ENCODE data around the gene APOH. TPM values are rescaled to one million over a fixed set of nuclear protein-coding genes. Genes with fewer than 3 reads are reported as not detected.

APOH gene
- total and polyA plus RNA-seq, 11 donors, result 0.15 to 0.30 TPM; not detected in 9

GRCh38 chr17:66275651-66276050 is 46.4 kb upstream of the APOH start:
- no peak for DNase-seq
- Histone ChIP-seq H3K36me3 (no peaks in the 10 kb centered on the region), H3K4me3 (no peak overlapping the region), H3K27ac (no peak overlapping the region), H3K4me1 (peaks cover 0 to 6% (median 0%) of the 10 kb centered on the region in 12 donors), H3K27me3 (no peaks in the 10 kb centered on the region), H3K9me3 (peaks cover 0 to 9% (median 2%) of the 10 kb centered on the region in 12 donors)
- 62 to 68% (median 66%) methylated on average over 6 of the region's 6 CpGs for WGBS, 4 donors
- ATAC-seq, result peak in 2 of 4 donors; percentile 31 to 54
- intact Hi-C loops (cut with DNase I), result no loop called here
- TF ChIP-seq CTCF (IDR thresholded peaks at IDR 0.05) (no peak), POLR2A (IDR thresholded peaks at IDR 0.05) (no peak)

- intact Hi-C loops (cut with DNase I), result no loop called here
- TF ChIP-seq POLR2A (IDR thresholded peaks at IDR 0.05) (no peak), CTCF (IDR thresholded peaks at IDR 0.05) (no peak)
- peaks cover 0 to 6% (median 0%) of the 10 kb centered on the region in 12 donors for H3K4me1 ChIP-seq
- no peak overlapping the region for H3K4me3 ChIP-seq
- H3K27me3 ChIP-seq, result no peaks in the 10 kb centered on the region
- H3K36me3 ChIP-seq, result no peaks in the 10 kb centered on the region
- H3K9me3 ChIP-seq, result peaks cover 0 to 15% (median 2%) of the 10 kb centered on the region in 12 donors
- no peak overlapping the region for H3K27ac ChIP-seq
- DNase-seq (no peak), ATAC-seq (no peak)
These were observed 44.3 kb upstream of the APOH start for GRCh38 chr17:66273586-66273848.

GRCh38 chr17:66272811-66273585 is 43.8 kb upstream of the APOH start:
- intact Hi-C loops (cut with DNase I), result no loop called here
- peaks cover 0 to 15% (median 2%) of the 10 kb centered on the region in 12 donors for H3K9me3 ChIP-seq
- peak in 1 of 4 donors; percentile 60 for ATAC-seq
- H3K4me3 ChIP-seq, result no peak overlapping the region
- H3K36me3 ChIP-seq, result no peaks in the 10 kb centered on the region
- no peak for DNase-seq
- peaks cover 0 to 6% (median 0%) of the 10 kb centered on the region in 12 donors for H3K4me1 ChIP-seq
- no peak for TF ChIP-seq CTCF (IDR thresholded peaks at IDR 0.05)
- no peaks in the 10 kb centered on the region for H3K27me3 ChIP-seq
- 60 to 72% (median 67%) methylated on average over 5 of the region's 5 CpGs for WGBS, 4 donors
- H3K27ac ChIP-seq, result no peak overlapping the region

- no peak for TF ChIP-seq POLR2A (IDR thresholded peaks at IDR 0.05)
- TF ChIP-seq CTCF (IDR thresholded peaks at IDR 0.05), result no peak
- intact Hi-C loops (cut with DNase I), result no loop called here
- no peak for DNase-seq
These were observed 42.3 kb upstream of the APOH start for GRCh38 chr17:66271512-66271911.

More at GRCh38 chr17:66271512-66271911, 42.3 kb upstream of the APOH start:
- Histone ChIP-seq H3K9me3 (peaks cover 0 to 15% (median 2%) of the 10 kb centered on the region in 12 donors), H3K27me3 (no peaks in the 10 kb centered on the region), H3K36me3 (no peaks in the 10 kb centered on the region), H3K27ac (no peak overlapping the region), H3K4me1 (peaks cover 0 to 5% (median 0%) of the 10 kb centered on the region in 12 donors), H3K4me3 (no peak overlapping the region)
- WGBS, 4 donors, result 89 to 96% (median 95%) methylated on average over 3 of the region's 3 CpGs
- no peak for ATAC-seq
